ENCODE results near the gene IQCK. TPM values are rescaled to one million over a fixed set of nuclear protein-coding genes. Genes with fewer than 3 reads are reported as not detected.

IQCK gene, protein sequence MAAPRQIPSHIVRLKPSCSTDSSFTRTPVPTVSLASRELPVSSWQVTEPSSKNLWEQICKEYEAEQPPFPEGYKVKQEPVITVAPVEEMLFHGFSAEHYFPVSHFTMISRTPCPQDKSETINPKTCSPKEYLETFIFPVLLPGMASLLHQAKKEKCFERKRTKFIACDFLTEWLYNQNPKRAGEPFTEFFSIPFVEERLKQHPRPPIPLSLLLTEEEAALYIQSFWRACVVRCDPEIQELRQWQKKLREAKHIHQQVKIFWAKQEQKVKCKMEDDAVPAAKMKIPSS
- 10 to 100 TPM; 26.0 to 42.2 TPM for total RNA-seq

DNA sequence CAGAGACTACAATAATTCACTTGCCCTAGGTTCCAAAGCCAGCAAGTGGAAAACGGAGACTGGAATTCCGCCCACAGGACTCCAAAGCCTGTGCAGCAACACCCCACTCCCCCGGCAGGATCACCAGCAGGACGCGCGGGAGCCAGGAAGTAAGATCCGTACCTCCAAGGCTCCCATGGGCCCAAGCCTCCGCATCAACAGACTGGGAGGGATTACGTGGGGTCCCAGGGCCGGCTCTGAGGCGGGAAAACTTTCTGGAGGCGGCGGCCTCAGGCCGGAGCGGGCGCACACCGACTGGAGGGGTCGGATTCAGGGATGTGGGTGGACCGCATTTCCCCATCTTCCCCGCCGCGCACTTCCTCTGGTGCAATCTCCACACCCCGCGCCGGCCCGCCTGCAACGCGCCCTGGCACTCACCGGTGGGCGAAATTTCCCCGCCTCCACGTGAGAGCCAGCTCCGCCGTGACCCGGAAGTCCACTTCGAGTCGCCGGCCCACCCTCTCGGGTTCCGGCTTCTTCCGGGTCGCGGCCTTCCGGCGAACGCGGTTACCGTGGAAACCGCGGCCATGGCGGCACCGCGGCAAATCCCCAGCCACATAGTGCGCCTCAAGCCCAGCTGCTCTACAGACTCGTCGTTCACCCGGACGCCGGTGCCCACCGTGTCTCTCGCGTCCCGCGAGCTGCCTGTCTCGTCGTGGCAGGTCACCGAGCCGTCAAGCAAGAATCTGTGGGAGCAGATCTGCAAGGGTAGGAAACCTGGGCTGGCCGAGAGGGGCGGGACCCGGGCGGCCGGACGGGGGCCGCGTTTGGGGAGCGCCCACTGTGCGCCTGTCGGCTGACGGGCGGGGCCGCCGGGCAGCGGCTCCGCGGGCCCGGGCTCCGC lies at the start of gene IQCK, which contains the start of gene KNOP1:
Gene IQCK, plus strand, starts transcription at position 531 of the 883 bp plus-strand sequence. Its CDS starts 36 bp downstream, at position 567.
Gene KNOP1, minus strand, starts transcription at position 487 of the 883 bp plus-strand sequence. CDS start 3,192 bp downstream, outside the sequence.
- no peaks in the 10 kb centered on the region for H3K9me3 ChIP-seq
- H3K27ac ChIP-seq, result peak within 1 kb of the TSS; percentile 67 to 69
- no peaks in the 10 kb centered on the region for H3K27me3 ChIP-seq (replicated peaks; ENCODE audit: insufficient read depth)
- H3K4me3 ChIP-seq, result peak within 1 kb of the TSS; percentile 95 to 98
- TF ChIP-seq POLR2A (IDR thresholded peaks at IDR 0.05) (no peak), POLR2AphosphoS5 (IDR thresholded peaks at IDR 0.05) (peak; percentile 87)
- TF ChIP-seq, protein P1, sequence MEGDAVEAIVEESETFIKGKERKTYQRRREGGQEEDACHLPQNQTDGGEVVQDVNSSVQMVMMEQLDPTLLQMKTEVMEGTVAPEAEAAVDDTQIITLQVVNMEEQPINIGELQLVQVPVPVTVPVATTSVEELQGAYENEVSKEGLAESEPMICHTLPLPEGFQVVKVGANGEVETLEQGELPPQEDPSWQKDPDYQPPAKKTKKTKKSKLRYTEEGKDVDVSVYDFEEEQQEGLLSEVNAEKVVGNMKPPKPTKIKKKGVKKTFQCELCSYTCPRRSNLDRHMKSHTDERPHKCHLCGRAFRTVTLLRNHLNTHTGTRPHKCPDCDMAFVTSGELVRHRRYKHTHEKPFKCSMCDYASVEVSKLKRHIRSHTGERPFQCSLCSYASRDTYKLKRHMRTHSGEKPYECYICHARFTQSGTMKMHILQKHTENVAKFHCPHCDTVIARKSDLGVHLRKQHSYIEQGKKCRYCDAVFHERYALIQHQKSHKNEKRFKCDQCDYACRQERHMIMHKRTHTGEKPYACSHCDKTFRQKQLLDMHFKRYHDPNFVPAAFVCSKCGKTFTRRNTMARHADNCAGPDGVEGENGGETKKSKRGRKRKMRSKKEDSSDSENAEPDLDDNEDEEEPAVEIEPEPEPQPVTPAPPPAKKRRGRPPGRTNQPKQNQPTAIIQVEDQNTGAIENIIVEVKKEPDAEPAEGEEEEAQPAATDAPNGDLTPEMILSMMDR (IDR thresholded peaks at IDR 0.05), result peak in 1 of 4 experiments; percentile 17
- intact Hi-C loops (cut with DNase I), result loop anchor here (5.0 to 10.0 kb wide), 2 partner anchors 113 to 164 kb away; partner anchors contain the start of gene GPRC5B
- DNase-seq (ENCODE audit: low spot score), result peak; percentile 84
- no peaks in the 10 kb centered on the region for H3K4me1 ChIP-seq (replicated peaks)
- peaks cover 3 to 5% of the 10 kb centered on the region in 2 donors for H3K36me3 ChIP-seq
- 0% methylated on average over 65 of the region's 88 CpGs for WGBS

DNA sequence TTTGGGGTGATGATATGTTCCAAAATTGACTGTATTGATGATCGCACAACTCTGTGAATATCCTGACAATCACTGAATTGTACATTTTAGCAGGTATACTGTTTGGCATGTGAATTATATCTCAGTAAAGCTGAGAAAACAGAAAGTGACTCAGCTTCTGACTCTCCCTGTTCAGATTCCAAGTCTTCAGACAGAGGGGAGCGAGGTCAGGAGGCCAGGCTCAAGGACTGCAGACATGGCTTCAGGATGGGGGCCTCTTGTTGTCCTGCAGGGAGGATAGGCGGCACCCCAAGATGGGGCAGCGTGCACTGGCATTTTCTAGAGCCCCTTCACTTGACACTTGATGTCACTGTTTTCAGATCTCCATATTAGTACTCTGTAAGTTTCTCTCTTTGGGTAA lies 45.7 kb upstream of the IQCK start:
- Histone ChIP-seq H3K36me3 (no peaks in the 10 kb centered on the region), H3K27me3 (replicated peaks; ENCODE audit: insufficient read depth) (no peaks in the 10 kb centered on the region), H3K4me3 (no peak overlapping the region), H3K27ac (no peak overlapping the region), H3K9me3 (no peaks in the 10 kb centered on the region), H3K4me1 (replicated peaks) (no peaks in the 10 kb centered on the region)
- TF ChIP-seq, protein P1 (IDR thresholded peaks at IDR 0.05), result no peak
- TF ChIP-seq POLR2AphosphoS5 (IDR thresholded peaks at IDR 0.05), result no peak
- no peak for TF ChIP-seq POLR2A (IDR thresholded peaks at IDR 0.05)
- WGBS, result 96% methylated on average over 4 of the region's 4 CpGs
- DNase-seq (ENCODE audit: low spot score), result no peak
- intact Hi-C loops (cut with DNase I), result no loop called here

DNA sequence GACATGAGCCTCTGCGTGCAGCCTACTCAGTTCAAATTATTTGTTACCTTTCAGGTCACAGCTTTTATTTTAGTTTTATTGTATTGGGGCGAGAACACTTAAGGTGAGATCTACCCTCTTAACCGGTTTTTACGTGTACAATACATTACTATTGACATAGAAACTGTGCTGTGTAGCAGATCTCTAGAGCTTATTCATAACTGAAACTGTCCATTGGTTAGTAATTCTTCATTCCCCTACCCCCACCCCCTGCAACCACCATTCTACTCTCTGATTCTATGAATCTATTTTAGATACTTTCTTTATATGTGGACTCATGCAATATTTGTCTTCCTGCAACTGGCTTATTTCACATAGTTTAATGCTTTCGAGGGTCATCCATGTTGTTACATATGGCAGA lies 43.6 kb upstream of the IQCK start:
- Histone ChIP-seq H3K4me3 (no peak overlapping the region), H3K36me3 (no peaks in the 10 kb centered on the region)
- 98% methylated on average over 5 of the region's 5 CpGs for WGBS

DNA sequence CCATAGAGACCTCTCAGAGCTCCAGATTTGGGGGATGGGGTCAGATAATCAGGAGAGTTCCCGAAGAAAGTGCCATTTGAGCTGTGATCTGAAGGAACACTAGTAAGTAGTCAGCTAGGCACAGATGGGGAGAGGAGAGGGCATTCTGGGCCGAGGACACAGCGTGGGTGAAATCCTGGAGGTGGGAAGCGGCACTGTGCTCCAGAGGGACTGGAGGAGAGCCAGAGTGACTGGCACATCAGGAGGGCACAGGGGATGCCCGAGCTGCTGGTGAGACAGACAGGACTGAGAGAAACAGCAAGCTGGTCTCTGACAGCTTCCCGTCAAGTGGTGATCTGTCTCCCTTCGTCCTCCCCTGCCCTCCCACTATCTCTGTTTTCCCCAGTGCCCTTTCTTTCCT lies 40.7 kb upstream of the IQCK start:
- DNase-seq (ENCODE audit: low spot score), result no peak
- Histone ChIP-seq H3K27ac (no peak overlapping the region), H3K27me3 (replicated peaks; ENCODE audit: insufficient read depth) (no peaks in the 10 kb centered on the region), H3K9me3 (no peaks in the 10 kb centered on the region), H3K4me1 (replicated peaks) (no peaks in the 10 kb centered on the region), H3K4me3 (no peak overlapping the region), H3K36me3 (peaks cover 0 to 4% of the 10 kb centered on the region in 2 donors)
- intact Hi-C loops (cut with DNase I), result no loop called here
- TF ChIP-seq, protein P1 (IDR thresholded peaks at IDR 0.05), result no peak
- TF ChIP-seq POLR2A (IDR thresholded peaks at IDR 0.05) (no peak), POLR2AphosphoS5 (IDR thresholded peaks at IDR 0.05) (no peak)
- 86% methylated on average over 7 of the region's 7 CpGs for WGBS

More for the DNA sequence above, 43.6 kb upstream of the IQCK start:
- intact Hi-C loops (cut with DNase I), result no loop called here
- Histone ChIP-seq H3K4me1 (replicated peaks) (no peaks in the 10 kb centered on the region), H3K27ac (no peak overlapping the region), H3K9me3 (no peaks in the 10 kb centered on the region), H3K27me3 (replicated peaks; ENCODE audit: insufficient read depth) (no peaks in the 10 kb centered on the region)
- DNase-seq (ENCODE audit: low spot score), result no peak
- TF ChIP-seq POLR2A (IDR thresholded peaks at IDR 0.05), result no peak
- TF ChIP-seq POLR2AphosphoS5 (IDR thresholded peaks at IDR 0.05), result no peak
- TF ChIP-seq, protein P1 (IDR thresholded peaks at IDR 0.05), result no peak
